Measurements from ENCODE around the gene FOS.

Gene FOS

GRCh38 chr14:75250800-75251199, 27.8 kb upstream of the FOS start:
- ATAC-seq: no peak
- no peak for DNase-seq

GRCh38 chr14:75252254-75252837, 26.3 kb upstream of the FOS start:
- ATAC-seq: no peak
- no peak for DNase-seq

GRCh38 chr14:75254381-75254822, 24.2 kb upstream of the FOS start:
- DNase-seq (no peak), ATAC-seq (no peak)

- no peak for ATAC-seq
- no peak for DNase-seq
Measured at GRCh38 chr14:75254901-75255584, 23.6 kb upstream of the FOS start.

GRCh38 chr14:75258079-75258802, 20.4 kb upstream of the FOS start:
- no peak for DNase-seq
- ATAC-seq: no peak

GRCh38 chr14:75258803-75259509, 19.7 kb upstream of the FOS start:
- peak; percentile 99 for DNase-seq
- peak; percentile 100 for ATAC-seq

- no peak for ATAC-seq
- no peak for DNase-seq
Measured at GRCh38 chr14:75259510-75259855, 19.1 kb upstream of the FOS start.

GRCh38 chr14:75260025-75260763, 18.4 kb upstream of the FOS start:
- DNase-seq: no peak

GRCh38 chr14:75261820-75262219, 16.8 kb upstream of the FOS start:
- ATAC-seq (no peak), DNase-seq (no peak)

More at GRCh38 chr14:75260025-75260763, 18.4 kb upstream of the FOS start:
- no peak for ATAC-seq

GRCh38 chr14:75262641-75263040, 16.0 kb upstream of the FOS start:
- DNase-seq: no peak
- ATAC-seq: no peak

GRCh38 chr14:75264036-75264435, 14.6 kb upstream of the FOS start:
- no peak for ATAC-seq
- no peak for DNase-seq

GRCh38 chr14:75267141-75267721, 11.4 kb upstream of the FOS start:
- ATAC-seq (no peak), DNase-seq (no peak)

- DNase-seq (no peak), ATAC-seq (no peak)
Measured at GRCh38 chr14:75268633-75269550, 9.7 kb upstream of the FOS start.

GRCh38 chr14:75271514-75271913, 7.1 kb upstream of the FOS start:
- DNase-seq (no peak), ATAC-seq (no peak)

GRCh38 chr14:75273272-75274049, 5.2 kb upstream of the FOS start:
- DNase-seq (no peak), ATAC-seq (no peak)

GRCh38 chr14:75274050-75274898, 4.4 kb upstream of the FOS start:
- DNase-seq (no peak), ATAC-seq (no peak)

- ATAC-seq: no peak
Measured at GRCh38 chr14:75274899-75275569, 3.6 kb upstream of the FOS start.

GRCh38 chr14:75275598-75275997, 3.0 kb upstream of the FOS start:
- no peak for DNase-seq
- ATAC-seq: no peak

More at GRCh38 chr14:75274899-75275569, 3.6 kb upstream of the FOS start:
- no peak for DNase-seq

Data from stimulated activated naive CD8-positive, alpha-beta T cell treated with anti-CD3 and anti-CD28 coated beads, Interleukin-15, Interleukin-2, amounts not matched to agents 100 U/mL and 50 U/mL, for 24 hours (primary cell).